GM18870 (cell line): ENCODE data around the gene C20orf202.

Source experiments
- ATAC-seq: cut with Tn5 transposase; IDR thresholded peaks from one replicate; pipeline ENCODE4 v1.9.1; 2021; ENCODE audit warnings: moderate library complexity; ENCODE audit not compliant: unreplicated experiment

Gene C20orf202

DNA sequence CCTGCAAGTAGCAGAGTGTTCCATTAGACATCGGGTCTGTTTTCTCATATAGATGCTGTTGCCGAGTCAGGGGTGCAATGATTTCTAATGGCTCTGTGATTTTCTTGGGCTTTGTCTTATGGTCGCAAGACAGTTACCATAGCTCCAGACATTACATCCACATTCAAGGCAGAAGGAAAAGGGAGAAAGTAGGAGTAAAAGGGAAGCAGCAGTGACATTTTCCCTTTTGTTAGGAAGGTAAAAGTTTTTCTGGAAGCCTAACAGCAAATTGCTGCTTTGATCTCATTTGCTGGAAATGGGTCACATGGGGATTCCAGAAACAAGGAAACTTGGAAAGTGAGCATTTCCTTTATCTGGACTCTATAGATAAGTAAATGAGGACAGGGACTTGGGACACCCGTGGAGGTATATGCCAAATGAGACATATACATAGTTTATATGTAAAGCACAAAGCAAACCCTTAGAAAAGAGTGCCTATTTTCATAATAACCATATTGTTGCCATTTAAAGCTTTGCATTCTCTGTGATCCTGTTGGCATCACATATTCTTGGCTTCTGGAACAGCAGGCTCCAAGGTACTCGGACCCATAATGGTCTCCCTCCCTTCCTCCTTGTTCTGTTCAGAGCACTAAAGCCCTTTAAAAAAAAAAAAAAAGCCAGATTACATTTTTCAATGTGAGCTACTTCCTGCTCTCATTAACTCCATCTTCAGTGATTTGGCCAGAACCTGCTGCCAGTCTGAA lies at the start of gene C20orf202:
Gene C20orf202, plus strand, starts transcription at position 693 of the 743 bp plus-strand sequence. CDS start 132 bp downstream, outside the sequence.
- no peak for ATAC-seq

DNA sequence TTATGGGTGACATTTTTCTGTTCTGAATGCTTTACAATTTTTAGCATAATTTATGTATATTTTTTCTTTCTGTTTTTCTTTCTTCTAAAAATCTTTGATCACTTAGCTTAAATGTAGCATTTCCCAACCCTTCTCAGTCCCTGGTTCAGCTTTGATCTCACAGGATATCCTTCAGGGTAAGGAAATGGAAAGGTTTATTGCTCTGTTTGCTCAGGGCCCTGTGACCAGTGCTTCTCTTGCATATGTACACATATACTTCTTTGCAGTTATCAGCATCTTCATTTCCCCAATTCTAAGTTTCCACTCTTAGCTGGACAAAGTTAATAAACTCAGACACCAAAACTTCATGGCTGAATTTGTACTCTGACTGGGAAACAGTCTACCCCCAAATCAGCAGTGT lies 49.0 kb upstream of the C20orf202 start:
- no peak for ATAC-seq

DNA sequence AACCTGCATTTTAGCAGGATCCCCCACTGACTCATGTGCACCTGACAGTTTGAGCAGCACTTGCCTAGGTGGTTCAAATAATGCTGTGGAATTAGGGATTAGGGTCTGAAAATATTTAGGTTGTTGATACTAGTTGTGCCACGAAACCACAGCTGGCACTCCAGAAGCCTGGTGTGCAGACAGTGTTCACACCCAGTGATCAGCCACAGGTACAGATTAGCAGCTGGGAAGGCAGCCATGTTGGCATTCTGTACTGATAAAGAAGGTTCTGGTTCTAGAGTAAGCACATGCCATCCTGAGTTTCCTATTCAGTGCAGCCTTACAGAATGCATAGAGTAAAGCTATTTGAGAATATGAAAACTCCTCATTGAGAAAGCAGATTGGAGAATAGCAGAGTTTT lies 48.6 kb upstream of the C20orf202 start:
- no peak for ATAC-seq

DNA sequence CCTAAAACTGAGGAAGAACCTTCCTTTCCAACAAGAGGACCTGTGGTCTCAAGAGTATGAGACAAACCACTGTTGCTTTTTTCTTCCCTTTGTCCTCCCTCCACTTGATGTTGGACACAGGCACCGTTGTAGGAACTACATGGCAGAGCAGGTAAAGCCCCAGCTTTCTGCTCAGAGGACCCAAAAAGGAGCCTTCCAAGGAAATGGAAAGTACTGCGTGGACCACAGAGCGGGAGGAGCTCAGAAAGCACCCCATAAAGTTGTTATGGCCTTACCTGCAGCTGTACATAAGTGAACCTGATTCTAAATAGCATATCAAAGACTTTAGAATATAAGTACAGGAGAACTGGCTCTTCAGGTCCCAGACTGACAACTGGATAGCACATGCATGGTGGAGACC lies 47.9 kb upstream of the C20orf202 start:
- no peak for ATAC-seq

- ATAC-seq = no peak
Observed at GRCh38 chr20:1160496-1160895, 42.8 kb upstream of the C20orf202 start.

GRCh38 chr20:1160991-1161390 lies 42.3 kb upstream of the C20orf202 start:
- ATAC-seq = no peak

- no peak for ATAC-seq
Observed at GRCh38 chr20:1163105-1163504, 40.1 kb upstream of the C20orf202 start.

DNA sequence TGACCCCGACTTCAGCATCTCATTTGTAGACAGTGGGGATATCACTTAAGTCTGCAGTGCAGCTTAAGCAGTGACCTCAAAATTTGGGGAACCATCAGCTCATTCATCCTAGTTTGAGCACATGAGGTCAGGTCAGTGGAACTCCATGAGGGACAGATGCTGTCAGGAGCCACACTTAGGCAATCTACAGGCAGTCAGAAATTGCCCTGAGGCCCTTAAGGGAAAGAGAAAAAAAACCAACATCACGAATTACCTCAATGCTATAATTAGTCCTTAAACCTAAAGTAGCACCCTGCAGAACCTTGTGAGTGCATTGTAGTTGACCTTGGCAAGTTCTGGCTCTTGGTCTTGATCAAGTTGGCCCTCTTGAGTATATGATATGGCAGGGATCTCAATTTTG lies 39.6 kb upstream of the C20orf202 start:
- no peak for ATAC-seq

DNA sequence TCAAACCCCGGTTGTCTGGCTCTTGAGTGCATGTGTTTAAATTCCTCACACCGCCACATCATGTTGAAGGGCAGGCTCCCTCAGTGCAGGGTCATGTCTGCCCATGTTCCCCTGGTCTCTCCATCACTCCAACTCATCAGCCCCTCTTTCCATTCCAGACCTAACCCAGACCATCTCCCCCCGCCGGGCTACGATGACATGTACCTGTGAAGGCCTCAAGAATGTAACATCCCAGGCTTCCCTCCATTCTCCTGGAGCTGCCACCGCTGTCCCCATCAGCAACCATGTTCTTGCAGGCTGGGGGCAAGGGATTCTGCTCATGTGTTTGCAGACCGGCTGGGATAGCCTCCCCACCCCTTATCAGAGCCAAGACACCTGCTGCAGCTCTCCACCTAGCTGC lies 38.4 kb upstream of the C20orf202 start:
- no peak for ATAC-seq

DNA sequence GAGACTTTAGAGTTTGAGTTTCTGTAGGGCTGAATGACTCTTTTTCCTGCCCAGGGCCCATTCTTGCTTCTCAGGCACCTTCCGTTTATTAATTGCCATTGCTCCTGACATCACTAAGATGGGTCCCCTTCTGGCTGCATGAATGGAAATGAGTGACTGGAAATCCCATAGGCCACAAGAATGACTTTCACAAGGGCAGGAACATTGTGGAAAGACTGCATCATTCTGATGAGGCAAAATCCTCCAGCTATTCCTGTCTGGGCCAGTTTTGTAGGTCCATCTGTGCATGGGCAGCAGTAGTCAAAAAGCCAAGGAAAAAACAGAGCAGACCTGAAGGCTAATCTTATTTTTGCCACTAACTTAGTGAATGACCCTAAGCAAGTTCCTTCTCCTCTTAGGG lies 37.7 kb upstream of the C20orf202 start:
- no peak for ATAC-seq

- no peak for ATAC-seq
Observed at GRCh38 chr20:1165941-1166340, 37.3 kb upstream of the C20orf202 start.

- ATAC-seq = no peak
Observed at GRCh38 chr20:1166948-1167720, 36.1 kb upstream of the C20orf202 start.

DNA sequence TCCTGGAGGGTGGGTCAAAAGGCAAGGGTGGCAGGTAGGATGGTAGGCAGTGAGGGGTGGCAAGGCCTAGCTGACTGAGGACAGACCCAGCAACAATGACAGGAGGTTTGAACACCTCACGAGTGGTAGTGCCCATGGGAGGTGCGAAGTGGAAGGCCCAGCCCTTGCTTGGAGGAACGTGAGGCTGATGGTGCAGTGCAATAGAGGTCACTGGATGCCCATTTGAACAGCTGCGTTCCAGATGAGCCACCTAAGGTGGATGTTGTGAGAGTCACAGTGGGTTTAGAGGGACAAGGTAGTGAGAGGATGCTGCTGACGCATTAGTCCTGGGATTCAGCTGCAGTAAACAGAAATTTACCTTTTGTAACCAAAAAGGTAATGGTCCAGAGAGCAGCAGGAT lies 34.0 kb upstream of the C20orf202 start:
- ATAC-seq = no peak

DNA sequence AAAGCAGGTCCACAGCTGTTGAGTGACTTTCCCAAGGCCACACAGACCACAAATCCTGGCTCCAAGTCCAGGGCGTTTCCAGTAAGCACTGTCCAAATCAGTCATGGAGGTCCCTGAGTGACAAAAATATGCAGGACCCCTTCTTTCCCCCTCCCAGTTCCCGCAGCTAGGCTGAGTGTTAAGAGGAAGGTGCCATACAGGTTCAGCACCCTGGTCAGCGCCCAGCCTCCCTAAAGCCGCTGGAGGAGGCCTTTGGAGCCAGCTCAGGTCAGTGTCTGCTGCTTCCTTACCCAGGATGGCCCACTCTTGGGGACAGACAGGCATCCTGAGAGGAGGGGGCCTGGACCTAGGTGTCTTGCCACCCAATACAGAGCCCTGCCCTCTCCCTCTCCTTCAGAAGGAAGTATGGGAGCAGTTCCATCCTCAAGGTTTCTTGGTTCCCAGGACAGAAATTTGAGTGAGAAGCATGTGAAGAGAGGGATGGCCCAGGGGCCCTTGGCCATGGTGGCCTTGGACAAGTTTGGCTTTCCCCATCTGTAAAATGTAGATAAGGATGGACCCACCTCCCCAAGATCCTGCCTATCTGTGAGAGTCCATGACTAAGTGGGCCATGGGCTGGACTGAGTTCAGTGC lies 31.7 kb upstream of the C20orf202 start:
- no peak for ATAC-seq

GRCh38 chr20:1173698-1174097 lies 29.6 kb upstream of the C20orf202 start:
- ATAC-seq = no peak

- no peak for ATAC-seq
Observed at GRCh38 chr20:1174787-1175186, 28.5 kb upstream of the C20orf202 start.

DNA sequence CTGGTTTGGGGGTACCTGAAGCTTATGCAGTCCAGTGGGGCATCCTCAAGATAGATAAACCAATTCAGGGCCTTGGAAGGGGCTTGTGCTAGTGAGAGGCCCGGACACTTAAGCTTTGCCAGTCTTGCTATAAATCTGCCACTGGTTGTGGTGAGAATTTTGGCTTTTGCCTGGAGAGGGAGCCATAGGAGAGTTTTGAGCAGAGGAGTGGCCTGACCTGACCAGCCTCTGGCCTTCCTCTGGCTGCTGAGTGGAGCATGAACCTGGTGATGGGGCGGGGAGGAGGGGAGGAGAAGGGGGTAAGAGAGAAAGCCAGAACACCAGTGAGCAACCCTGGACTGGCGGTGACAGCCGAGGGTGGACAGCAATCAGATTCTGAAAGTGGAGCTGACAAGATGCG lies 25.6 kb upstream of the C20orf202 start:
- no peak for ATAC-seq

- no peak for ATAC-seq
Observed at GRCh38 chr20:1178103-1178502, 25.2 kb upstream of the C20orf202 start.

DNA sequence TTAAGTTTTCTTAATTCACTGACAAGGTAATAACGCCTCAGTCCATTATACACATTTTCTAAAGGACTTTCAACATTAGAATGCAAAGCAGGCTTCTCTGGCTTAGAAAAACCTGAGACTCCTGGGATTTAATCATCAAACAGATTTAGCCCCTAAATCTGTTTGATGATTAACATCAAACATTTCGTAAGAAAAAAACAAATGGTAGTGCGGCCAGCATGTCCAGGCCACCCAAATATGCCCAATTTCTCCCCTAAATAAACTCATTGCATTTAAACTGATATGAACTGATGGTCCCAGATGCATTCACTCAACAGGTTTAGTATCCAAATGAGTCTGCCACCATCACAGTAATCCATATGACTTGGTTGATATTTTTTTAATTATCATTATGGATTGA lies 24.6 kb upstream of the C20orf202 start:
- ATAC-seq = no peak

DNA sequence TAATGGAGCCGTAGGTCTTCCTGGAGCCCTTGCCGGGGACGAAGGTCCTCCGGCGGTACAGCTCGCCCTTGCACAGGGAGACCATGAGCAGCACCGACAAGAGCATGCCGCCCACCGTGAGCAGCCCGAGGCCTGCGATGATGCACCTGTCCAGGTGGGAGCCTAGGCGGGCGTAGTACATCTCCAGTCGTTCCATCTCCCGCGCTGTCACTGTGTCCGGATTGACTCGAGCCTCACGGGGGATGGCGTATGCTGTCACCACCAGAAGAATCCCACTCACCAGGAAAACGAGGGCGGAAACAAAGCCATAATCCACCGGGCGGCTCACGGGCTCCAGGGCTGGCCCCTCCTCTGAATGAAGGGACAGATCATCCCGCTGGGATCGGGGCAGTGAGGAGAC lies 22.3 kb upstream of the C20orf202 start:
- no peak for ATAC-seq

DNA sequence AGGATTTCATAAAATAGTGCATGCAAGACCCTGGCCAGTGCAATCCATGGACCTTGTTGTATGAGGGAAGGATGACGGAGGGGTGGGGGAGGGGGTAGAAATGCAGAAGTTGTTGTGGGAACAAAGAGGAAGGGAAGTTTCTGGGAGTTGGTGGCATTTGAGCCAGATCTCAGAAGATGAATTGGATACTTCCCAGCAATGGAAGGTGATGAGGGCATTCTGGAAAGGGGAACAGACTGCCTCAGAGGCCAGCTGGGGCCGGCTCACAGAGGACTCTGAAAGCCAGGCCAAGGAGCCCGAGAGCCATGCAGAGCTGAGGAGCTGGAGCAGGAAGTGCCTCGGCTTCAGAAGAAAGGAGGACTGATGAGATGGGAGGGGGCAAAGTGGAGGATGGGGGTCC lies 21.1 kb upstream of the C20orf202 start:
- no peak for ATAC-seq

DNA sequence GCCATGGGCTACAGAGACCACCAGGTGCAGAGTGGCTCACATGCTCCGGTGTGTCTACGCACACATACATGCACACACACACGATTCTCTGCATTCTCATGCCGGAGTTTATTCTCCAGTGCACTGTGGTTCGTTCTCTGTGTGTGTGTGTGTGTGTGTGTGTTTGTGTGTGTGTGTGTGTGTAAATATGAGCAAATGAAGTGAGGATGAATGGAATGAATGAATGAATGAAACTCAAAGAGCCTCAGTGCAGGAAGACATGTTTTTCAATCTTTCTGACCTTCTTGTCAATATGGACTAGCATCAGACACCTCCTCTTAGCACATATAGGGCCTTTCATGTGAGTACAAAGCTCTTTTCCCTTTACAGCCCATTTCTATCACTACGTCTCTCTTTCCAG lies 20.1 kb upstream of the C20orf202 start:
- no peak for ATAC-seq
